OCI-LY1 (cell line): ENCODE measurements around the gene ATG5.

ENCODE experiments used
- H2AFZ ChIP-seq: fragments of 200-600 bp; sonication (generic), shearing (Covaris generic); 2 replicates; pipeline ENCODE4 v1.6.0; 2014; ENCODE audit warnings: antibody characterized with exemption, mild to moderate bottlenecking, low read length
- H3F3A ChIP-seq: fragments of 200-600 bp; sonication (generic), shearing (Covaris generic); 2 replicates; pipeline ENCODE4 v1.6.0; 2014; ENCODE audit warnings: mild to moderate bottlenecking, antibody characterized with exemption, low read length, moderate library complexity; ENCODE audit not compliant: insufficient read depth
- H3K27ac ChIP-seq: fragments of 200-600 bp; sonication (generic); 2 replicates; pipeline ENCODE4 v1.5.1; 2014; ENCODE audit warnings: low read length, mixed run types, mild to moderate bottlenecking, low read depth; ENCODE audit not compliant: poor library complexity, severe bottlenecking
- H3K27me3 ChIP-seq: fragments of 200-600 bp; sonication (generic); 2 replicates; pipeline ENCODE4 v1.6.0; 2014; ENCODE audit warnings: antibody characterized with exemption, mild to moderate bottlenecking, low read length, moderate library complexity; ENCODE audit not compliant: insufficient read depth
- H3K36me3 ChIP-seq: fragments of 200-600 bp; sonication (generic); 2 replicates; pipeline ENCODE4 v1.6.1; 2014; ENCODE audit warnings: mild to moderate bottlenecking, antibody characterized with exemption, low read length, moderate library complexity, mixed read lengths; ENCODE audit not compliant: insufficient read depth
- H3K4me1 ChIP-seq: fragments of 200-600 bp; sonication (generic); 2 replicates; pipeline ENCODE4 v1.5.1; 2014; ENCODE audit warnings: mild to moderate bottlenecking, low read length, moderate library complexity; ENCODE audit not compliant: insufficient read depth, severe bottlenecking
- H3K4me2 ChIP-seq: fragments of 200-600 bp; sonication (generic), shearing (Covaris generic); 2 replicates; pipeline ENCODE4 v1.6.1; 2014; ENCODE audit warnings: low read length
- H3K4me3 ChIP-seq: fragments of 200-600 bp; sonication (generic); 2 replicates; pipeline ENCODE4 v1.5.1; 2014; ENCODE audit warnings: low read length, low read depth, mild to moderate bottlenecking, mixed read lengths; ENCODE audit not compliant: poor library complexity, severe bottlenecking
- H3K79me2 ChIP-seq: fragments of 200-600 bp; shearing (Covaris generic); 2 replicates; pipeline ENCODE4 v1.6.1; 2016; ENCODE audit warnings: mixed run types, low read length, mixed read lengths; ENCODE audit not compliant: insufficient read depth
- H3K9ac ChIP-seq: fragments of 200-600 bp; sonication (generic), shearing (Covaris generic); 2 replicates; pipeline ENCODE4 v1.6.1; 2014; ENCODE audit warnings: mild to moderate bottlenecking, low read length, mixed read lengths
- H3K9me2 ChIP-seq: fragments of 200-600 bp; sonication (generic), shearing (Covaris generic); 2 replicates; pipeline ENCODE4 v1.6.1; 2014; ENCODE audit warnings: low read depth, mild to moderate bottlenecking, low read length, mixed read lengths
- H3K9me3 ChIP-seq: fragments of 200-600 bp; shearing (Covaris generic); 2 replicates; pipeline ENCODE4 v1.6.1; 2014; ENCODE audit warnings: low read length, mixed read lengths
- H4K20me1 ChIP-seq: fragments of 200-600 bp; sonication (generic), shearing (Covaris generic); 2 replicates; pipeline ENCODE4 v1.6.0; 2016; ENCODE audit warnings: mild to moderate bottlenecking, low read length; ENCODE audit not compliant: insufficient read depth
- CTCF ChIP-seq: fragments of 200-600 bp; sonication (generic), shearing (Covaris generic); IDR thresholded peaks from 2 replicates; pipeline ENCODE4 v1.5.1; 2017; ENCODE audit warnings: mild to moderate bottlenecking, antibody characterized with exemption, low read length, moderate library complexity, mixed read lengths
- EZH2 ChIP-seq: fragments of 200-600 bp; sonication (generic), shearing (Covaris generic); IDR thresholded peaks from 2 replicates; pipeline ENCODE4 v1.8.0; 2017; ENCODE audit warnings: borderline replicate concordance, mixed run types, mild to moderate bottlenecking, antibody characterized with exemption, low read length, moderate library complexity, mixed read lengths

The ATG5 gene

DNA sequence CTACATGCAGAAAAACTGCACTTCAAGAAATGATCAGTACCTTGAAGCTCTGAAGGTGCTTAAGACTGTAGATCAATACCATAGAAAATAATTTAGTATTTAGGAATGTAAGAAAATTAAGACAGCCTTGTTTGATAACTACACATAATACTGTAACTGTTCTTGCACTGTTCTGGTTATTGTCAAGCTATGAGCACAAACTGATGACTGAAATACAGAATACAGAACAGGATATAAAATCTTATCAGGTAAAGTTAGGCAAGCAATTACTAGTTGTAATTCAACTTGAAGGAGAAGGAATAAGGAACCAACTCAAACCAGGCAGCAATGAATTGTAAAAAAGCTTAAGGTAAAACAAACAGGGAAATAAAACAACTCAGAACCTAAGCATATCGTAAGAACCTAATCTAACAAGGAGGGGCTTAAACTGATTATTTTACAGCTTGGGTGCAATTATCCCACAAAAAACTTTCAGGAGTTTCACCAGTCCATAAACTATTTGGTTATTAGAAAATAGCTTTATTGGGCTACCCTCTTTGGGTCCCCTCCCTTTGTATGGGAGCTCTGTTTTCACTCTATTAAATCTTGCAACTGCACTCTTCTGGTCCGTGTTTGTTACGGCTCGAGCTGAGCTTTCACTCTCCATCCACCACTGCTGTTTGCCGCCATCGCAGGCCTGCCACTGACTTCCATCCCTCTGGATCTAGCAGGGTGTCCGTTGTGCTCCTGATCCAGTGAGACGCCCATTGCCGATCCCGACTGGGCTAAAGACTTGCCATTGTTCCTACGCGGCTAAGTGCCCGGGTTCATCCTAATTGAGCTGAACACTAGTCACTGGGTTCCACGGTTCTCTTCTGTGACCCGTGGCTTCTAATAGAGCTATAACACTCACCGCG is 97.7 kb downstream of the ATG5 start:
- no peak overlapping the region for H3K4me2 ChIP-seq
- H3K27ac ChIP-seq = no peak overlapping the region
- no peaks in the 10 kb centered on the region for H3K9me2 ChIP-seq

DNA sequence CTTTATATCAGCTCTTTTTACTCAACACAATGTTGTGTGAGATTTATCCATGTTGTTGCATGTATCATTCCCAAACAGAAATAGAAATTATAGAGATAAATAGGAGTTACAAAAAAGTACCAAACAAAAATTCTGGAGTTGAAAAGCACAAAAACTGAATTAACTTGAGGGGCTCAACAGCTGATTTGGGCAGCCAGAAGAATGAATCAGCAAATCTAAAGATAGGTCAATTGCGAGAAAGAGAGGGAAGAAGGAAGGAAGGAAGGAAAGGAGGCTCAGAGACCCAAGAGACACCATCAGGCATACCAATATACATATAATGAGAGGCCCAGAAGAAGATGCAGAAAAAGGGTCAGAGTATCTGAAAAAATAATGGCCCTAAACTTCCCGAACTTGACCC is 98.9 kb downstream of the ATG5 start:
- Histone ChIP-seq H3K79me2 (no peaks in the 10 kb centered on the region; the same call in 1 of the 2 replicates), H3K9me2 (no peaks in the 10 kb centered on the region), H3K9me3 (no peaks in the 10 kb centered on the region), H3K4me2 (no peak overlapping the region), H2AFZ (no peak overlapping the region), H3K4me3 (no peak overlapping the region), H3K9ac (no peak overlapping the region), H3K27me3 (no peaks in the 10 kb centered on the region), H3K4me1 (no peaks in the 10 kb centered on the region), H3F3A (no peaks in the 10 kb centered on the region), H3K27ac (no peak overlapping the region), H3K36me3 (no peaks in the 10 kb centered on the region), H4K20me1 (no peaks in the 10 kb centered on the region)
- TF ChIP-seq EZH2 (no peak), CTCF (no peak)

More for the DNA sequence above, 97.7 kb downstream of the ATG5 start:
- Histone ChIP-seq H3K9ac (no peak overlapping the region), H3K79me2 (no peaks in the 10 kb centered on the region; the same call in 1 of the 2 replicates), H3K36me3 (no peaks in the 10 kb centered on the region), H3K4me3 (no peak overlapping the region), H3F3A (no peaks in the 10 kb centered on the region), H2AFZ (no peak overlapping the region), H4K20me1 (no peaks in the 10 kb centered on the region), H3K9me3 (no peaks in the 10 kb centered on the region), H3K27me3 (no peaks in the 10 kb centered on the region), H3K4me1 (no peaks in the 10 kb centered on the region)
- no peak for TF ChIP-seq CTCF
- TF ChIP-seq EZH2 = no peak

- Histone ChIP-seq H3K4me2 (no peak overlapping the region), H3K36me3 (no peaks in the 10 kb centered on the region), H3F3A (no peaks in the 10 kb centered on the region), H3K27me3 (no peaks in the 10 kb centered on the region), H3K9me2 (no peaks in the 10 kb centered on the region), H3K4me1 (no peaks in the 10 kb centered on the region), H3K4me3 (no peak overlapping the region), H4K20me1 (no peaks in the 10 kb centered on the region), H3K27ac (no peak overlapping the region), H3K9me3 (no peaks in the 10 kb centered on the region), H2AFZ (no peak overlapping the region), H3K79me2 (no peaks in the 10 kb centered on the region; the same call in 1 of the 2 replicates), H3K9ac (no peak overlapping the region)
- TF ChIP-seq CTCF (no peak), EZH2 (no peak)
These were observed 100.0 kb downstream of the ATG5 start for GRCh38 chr6:106225581-106225980.
